GM12878 (cell line): ENCODE data around the gene EPHB1.

Source experiments
- BCLAF1 ChIP-seq: fragments of 450-650 bp; IDR thresholded peaks from 2 replicates; pipeline ENCODE4 v1.6.1; 2017; ENCODE audit warnings: antibody characterized with exemption, mild to moderate bottlenecking, moderate library complexity
- CBFB ChIP-seq: IDR thresholded peaks from 2 replicates; pipeline ENCODE4 v1.6.1; 2016; ENCODE audit warnings: antibody characterized with exemption, low read depth
- CEBPB ChIP-seq, 2 experiments: fragments of 150-350 bp in 1 of 2; IDR thresholded peaks; 2 replicates each; pipeline ENCODE4 v1.6.1; 2012 to 2014; ENCODE audit warnings: low read depth in 2 of 2, low read length in 2 of 2, borderline replicate concordance in 1 of 2, inconsistent platforms in 1 of 2
- CTCF ChIP-seq, 3 experiments: IDR thresholded peaks in 2 of 3; conservative IDR thresholded peaks in 1 of 3; 2 replicates each; pipeline ENCODE4 v1.5.1; 2011; ENCODE audit warnings: low read depth in 3 of 3, low read length in 3 of 3, mild to moderate bottlenecking in 3 of 3, control low read depth in 2 of 3, moderate library complexity in 2 of 3, inconsistent platforms in 1 of 3, mixed read lengths in 1 of 3; ENCODE audit not compliant: control insufficient read depth in 2 of 3, insufficient read depth in 1 of 3; ENCODE audit errors: extremely low read depth in 1 of 3
- ETV6 ChIP-seq, 2 experiments: fragments of 450-650 bp in 1 of 2; IDR thresholded peaks in 1 of 2; conservative IDR thresholded peaks in 1 of 2; 2 replicates each; pipeline ENCODE4 v1.6.1; 2014; ENCODE audit warnings: antibody characterized with exemption in 1 of 2, borderline replicate concordance in 1 of 2, low read depth in 1 of 2, mild to moderate bottlenecking in 1 of 2, moderate library complexity in 1 of 2
- EZH2 ChIP-seq: IDR thresholded peaks from 2 replicates; pipeline ENCODE4 v1.6.1; 2012; ENCODE audit warnings: low read depth, mild to moderate bottlenecking, control low read depth, inconsistent platforms, low read length, borderline replicate concordance; ENCODE audit not compliant: control insufficient read depth
- NBN ChIP-seq: fragments of 450-650 bp; IDR thresholded peaks from 2 replicates; pipeline ENCODE4 v1.6.1; 2016
- POLR2A ChIP-seq: IDR thresholded peaks from 2 replicates; pipeline ENCODE4 v1.6.1; 2011; ENCODE audit warnings: low read depth, mild to moderate bottlenecking, low read length
- REST ChIP-seq: IDR thresholded peaks from 2 replicates; pipeline ENCODE4 v1.6.1; 2012; ENCODE audit warnings: mild to moderate bottlenecking, low read depth, low read length
- SIN3A ChIP-seq: IDR thresholded peaks from 2 replicates; pipeline ENCODE4 v1.6.1; 2012; ENCODE audit warnings: low read depth, low read length, improper control_type of control experiment
- SRF ChIP-seq, 2 experiments: IDR thresholded peaks; 2 replicates each; pipeline ENCODE4 v1.6.1; 2011; ENCODE audit warnings: low read depth in 2 of 2, low read length in 2 of 2, mild to moderate bottlenecking in 1 of 2, moderate library complexity in 1 of 2
- TAF1 ChIP-seq: IDR thresholded peaks from 2 replicates; pipeline ENCODE4 v1.6.1; 2011; ENCODE audit warnings: mild to moderate bottlenecking, low read depth, low read length, borderline replicate concordance
- YY1 ChIP-seq: IDR thresholded peaks from 2 replicates; pipeline ENCODE4 v1.6.1; 2011; ENCODE audit warnings: low read depth, mild to moderate bottlenecking, low read length

- TF ChIP-seq REST (no peak), SRF (IDR thresholded peaks at IDR 0.05; ENCODE audit: low read depth in 2 of 2, low read length in 2 of 2) (no peak), POLR2A (no peak), EZH2 (no peak), SIN3A (no peak), CTCF (IDR thresholded peaks at IDR 0.05 in 2 of 3, conservative IDR thresholded peaks at IDR 0.05 in 1 of 3; ENCODE audit: control insufficient read depth in 2 of 3, extremely low read depth in 1 of 3, insufficient read depth in 1 of 3, low read depth in 3 of 3, low read length in 3 of 3) (no peak), NBN (no peak), CBFB (no peak), YY1 (no peak), ETV6 (conservative IDR thresholded peaks at IDR 0.05 in 1 of 2, IDR thresholded peaks at IDR 0.05 in 1 of 2; ENCODE audit: borderline replicate concordance in 1 of 2, low read depth in 1 of 2) (no peak), TAF1 (no peak), CEBPB (IDR thresholded peaks at IDR 0.05; ENCODE audit: borderline replicate concordance in 1 of 2, low read depth in 2 of 2, low read length in 2 of 2) (no peak), BCLAF1 (no peak)
Observed at GRCh38 chr3:134791992-134792391, 3.1 kb upstream of the EPHB1 start.
